Ishikawa (cell line): ENCODE results near the gene PRR11.

ENCODE experiments used
- CEBPB ChIP-seq: IDR thresholded peaks from 2 replicates; pipeline ENCODE4 v1.6.1; 2012
- CREB1 ChIP-seq: IDR thresholded peaks from 2 replicates; pipeline ENCODE4 v1.6.1; 2012; ENCODE audit warnings: low read depth
- EGR1 ChIP-seq: IDR thresholded peaks from 2 replicates; pipeline ENCODE4 v1.6.1; 2012
- FOXM1 ChIP-seq: IDR thresholded peaks from 2 replicates; pipeline ENCODE4 v1.6.1; 2012; ENCODE audit warnings: low read depth, borderline replicate concordance
- RAD21 ChIP-seq: IDR thresholded peaks from 2 replicates; pipeline ENCODE4 v1.6.1; 2012; ENCODE audit warnings: low read depth
- TAF1 ChIP-seq: IDR thresholded peaks from 2 replicates; pipeline ENCODE4 v1.6.1; 2012; ENCODE audit warnings: low read depth, mild to moderate bottlenecking
- TF ChIP-seq, protein P1 (sequence below): IDR thresholded peaks from 2 replicates; pipeline ENCODE4 v1.6.1; 2012
- TF ChIP-seq, protein P2 (sequence below): IDR thresholded peaks from 2 replicates; pipeline ENCODE4 v1.6.1; 2012; ENCODE audit warnings: low read depth, mild to moderate bottlenecking

DNA sequence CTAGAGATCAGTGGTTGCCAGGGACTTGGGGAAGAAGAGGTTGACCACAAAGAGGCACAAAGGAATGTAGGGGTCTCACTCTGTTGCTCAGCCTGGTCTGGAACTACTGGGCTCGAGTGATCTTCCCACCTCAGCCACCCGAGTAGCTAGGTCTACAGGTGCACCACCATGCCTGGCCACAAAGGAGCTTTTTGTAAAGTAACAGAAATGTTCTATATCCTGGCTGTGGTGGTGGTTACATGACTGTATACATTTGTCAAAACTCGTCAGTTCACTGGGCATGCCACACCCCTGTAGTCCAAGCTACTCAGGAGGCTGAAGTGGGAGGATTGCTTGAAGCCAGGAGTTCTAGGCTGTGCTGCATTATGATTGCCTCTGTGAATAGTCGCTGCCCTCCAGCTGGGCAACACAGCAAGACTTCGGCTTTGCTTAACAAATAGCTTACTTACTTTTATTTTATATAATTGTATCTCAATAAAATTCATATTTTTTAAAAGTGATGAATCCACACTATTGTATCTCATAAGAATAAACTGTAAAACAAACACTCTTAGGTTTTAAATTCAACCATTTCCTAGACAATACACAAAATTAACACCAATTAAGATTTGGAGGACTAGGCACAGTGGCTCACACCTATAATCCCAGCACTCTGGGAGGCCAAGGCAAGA, 5.6 kb upstream of the PRR11 start:
- TF ChIP-seq CEBPB = no peak
- TF ChIP-seq CREB1 = no peak
- TF ChIP-seq, protein P1, sequence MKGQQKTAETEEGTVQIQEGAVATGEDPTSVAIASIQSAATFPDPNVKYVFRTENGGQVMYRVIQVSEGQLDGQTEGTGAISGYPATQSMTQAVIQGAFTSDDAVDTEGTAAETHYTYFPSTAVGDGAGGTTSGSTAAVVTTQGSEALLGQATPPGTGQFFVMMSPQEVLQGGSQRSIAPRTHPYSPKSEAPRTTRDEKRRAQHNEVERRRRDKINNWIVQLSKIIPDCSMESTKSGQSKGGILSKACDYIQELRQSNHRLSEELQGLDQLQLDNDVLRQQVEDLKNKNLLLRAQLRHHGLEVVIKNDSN = no peak
- TF ChIP-seq RAD21 = no peak
- TF ChIP-seq, protein P2, sequence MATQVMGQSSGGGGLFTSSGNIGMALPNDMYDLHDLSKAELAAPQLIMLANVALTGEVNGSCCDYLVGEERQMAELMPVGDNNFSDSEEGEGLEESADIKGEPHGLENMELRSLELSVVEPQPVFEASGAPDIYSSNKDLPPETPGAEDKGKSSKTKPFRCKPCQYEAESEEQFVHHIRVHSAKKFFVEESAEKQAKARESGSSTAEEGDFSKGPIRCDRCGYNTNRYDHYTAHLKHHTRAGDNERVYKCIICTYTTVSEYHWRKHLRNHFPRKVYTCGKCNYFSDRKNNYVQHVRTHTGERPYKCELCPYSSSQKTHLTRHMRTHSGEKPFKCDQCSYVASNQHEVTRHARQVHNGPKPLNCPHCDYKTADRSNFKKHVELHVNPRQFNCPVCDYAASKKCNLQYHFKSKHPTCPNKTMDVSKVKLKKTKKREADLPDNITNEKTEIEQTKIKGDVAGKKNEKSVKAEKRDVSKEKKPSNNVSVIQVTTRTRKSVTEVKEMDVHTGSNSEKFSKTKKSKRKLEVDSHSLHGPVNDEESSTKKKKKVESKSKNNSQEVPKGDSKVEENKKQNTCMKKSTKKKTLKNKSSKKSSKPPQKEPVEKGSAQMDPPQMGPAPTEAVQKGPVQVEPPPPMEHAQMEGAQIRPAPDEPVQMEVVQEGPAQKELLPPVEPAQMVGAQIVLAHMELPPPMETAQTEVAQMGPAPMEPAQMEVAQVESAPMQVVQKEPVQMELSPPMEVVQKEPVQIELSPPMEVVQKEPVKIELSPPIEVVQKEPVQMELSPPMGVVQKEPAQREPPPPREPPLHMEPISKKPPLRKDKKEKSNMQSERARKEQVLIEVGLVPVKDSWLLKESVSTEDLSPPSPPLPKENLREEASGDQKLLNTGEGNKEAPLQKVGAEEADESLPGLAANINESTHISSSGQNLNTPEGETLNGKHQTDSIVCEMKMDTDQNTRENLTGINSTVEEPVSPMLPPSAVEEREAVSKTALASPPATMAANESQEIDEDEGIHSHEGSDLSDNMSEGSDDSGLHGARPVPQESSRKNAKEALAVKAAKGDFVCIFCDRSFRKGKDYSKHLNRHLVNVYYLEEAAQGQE = no peak
- TF ChIP-seq TAF1 = no peak
- no peak for TF ChIP-seq FOXM1
- no peak for TF ChIP-seq EGR1
